PC-9 (cell line): Measurements from ENCODE around the gene TTI1. TPM values are rescaled to one million over a fixed set of nuclear protein-coding genes. Genes with fewer than 3 reads are reported as not detected.

Experiments
- BruUV-seq: library from RNA; stranded (reverse); fragments of 400-500 nt; replicated peaks from 2 replicates; lab custom pipeline; 2021; lab: Mats Ljungman, UMichigan
- CTCF ChIA-PET: fragments of 300-600 bp; sonication (Branson Sonifier 250); formaldehyde crosslinking; loops from one replicate; lab custom pipeline; 2022; ENCODE audit warnings: antibody characterized with exemption; lab: Charles Lee
- POLR2A ChIA-PET: fragments of 300-600 bp; sonication (Branson Sonifier 250); formaldehyde crosslinking; loops from one replicate; lab custom pipeline; 2022; ENCODE audit warnings: antibody characterized with exemption; ENCODE audit not compliant: unreplicated experiment; lab: Charles Lee
- DNase-seq, 2 experiments: peaks; one replicate each; pipeline versions ENCODE4 v3.0.0 to v3.0.0-alpha.2; 2015 to 2022; ENCODE audit warnings: mixed read lengths in 1 of 2
- H2AFZ ChIP-seq: fragments of 200-600 bp; sonication (generic); 2 replicates; pipeline ENCODE4 v1.8.1; 2017; ENCODE audit warnings: antibody characterized with exemption
- H3F3A ChIP-seq: fragments of 200-600 bp; sonication (generic); 2 replicates; pipeline ENCODE4 v1.8.1; 2017; ENCODE audit warnings: antibody characterized with exemption, mild to moderate bottlenecking, low read depth; ENCODE audit not compliant: insufficient read depth
- H3K27ac ChIP-seq: fragments of 200-600 bp; sonication (generic); 2 replicates; pipeline ENCODE4 v1.6.1; 2016; ENCODE audit warnings: mixed run types
- H3K27me3 ChIP-seq: fragments of 200-600 bp; sonication (generic); 2 replicates; pipeline ENCODE4 v1.6.1; 2016; ENCODE audit warnings: low read depth, mixed run types; ENCODE audit not compliant: insufficient read depth
- H3K36me3 ChIP-seq: fragments of 200-600 bp; sonication (generic); 2 replicates; pipeline ENCODE4 v1.6.1; 2016; ENCODE audit warnings: low read depth, mixed run types
- H3K4me1 ChIP-seq: fragments of 200-600 bp; sonication (generic); replicated peaks from 2 replicates; pipeline ENCODE4 v1.6.1; 2016; ENCODE audit warnings: mixed run types; ENCODE audit not compliant: insufficient read depth
- H3K4me2 ChIP-seq: fragments of 200-600 bp; sonication (generic); 2 replicates; pipeline ENCODE4 v1.6.1; 2017; ENCODE audit warnings: mixed run types
- H3K4me3 ChIP-seq: fragments of 200-600 bp; sonication (generic); 2 replicates; pipeline ENCODE4 v1.6.1; 2016; ENCODE audit warnings: mixed run types
- H3K79me2 ChIP-seq: fragments of 200-600 bp; sonication (generic); 2 replicates; pipeline ENCODE4 v1.6.1; 2017; ENCODE audit warnings: low read depth, mixed run types
- H3K9me2 ChIP-seq: fragments of 200-600 bp; sonication (generic); 2 replicates; pipeline ENCODE4 v1.8.1; 2017; ENCODE audit warnings: mild to moderate bottlenecking; ENCODE audit not compliant: insufficient read depth
- H3K9me3 ChIP-seq: fragments of 200-600 bp; sonication (generic); 2 replicates; pipeline ENCODE4 v1.8.1; 2016; ENCODE audit warnings: low read depth; ENCODE audit not compliant: insufficient read depth
- H4K20me1 ChIP-seq: fragments of 200-600 bp; sonication (generic); 2 replicates; pipeline ENCODE4 v1.8.1; 2017; ENCODE audit not compliant: insufficient read depth
- CTCF ChIP-seq: fragments of 200-600 bp; sonication (generic); conservative IDR thresholded peaks from 2 replicates; pipeline ENCODE4 v1.6.1; 2017; ENCODE audit warnings: mixed run types, antibody characterized with exemption, mild to moderate bottlenecking, moderate library complexity
- EZH2 ChIP-seq: fragments of 200-600 bp; sonication (generic); IDR thresholded peaks from 2 replicates; pipeline ENCODE4 v1.8.0; 2017; ENCODE audit warnings: antibody characterized with exemption, low read depth
- intact Hi-C: fragments of 100-400 bp; cut with micrococcal nuclease; formaldehyde crosslinking; loops from one replicate; pipeline ENCODE4 v1.10.0; 2022; ENCODE audit not compliant: unreplicated experiment
- total RNA-seq: library from RNA; stranded (reverse); gene quantifications from 2 replicates; pipeline ENCODE4 v1.2.3, GENCODE V29; 2021

The TTI1 gene
- total RNA-seq, 1 experiment from 2014 or later: 34.2 TPM

DNA sequence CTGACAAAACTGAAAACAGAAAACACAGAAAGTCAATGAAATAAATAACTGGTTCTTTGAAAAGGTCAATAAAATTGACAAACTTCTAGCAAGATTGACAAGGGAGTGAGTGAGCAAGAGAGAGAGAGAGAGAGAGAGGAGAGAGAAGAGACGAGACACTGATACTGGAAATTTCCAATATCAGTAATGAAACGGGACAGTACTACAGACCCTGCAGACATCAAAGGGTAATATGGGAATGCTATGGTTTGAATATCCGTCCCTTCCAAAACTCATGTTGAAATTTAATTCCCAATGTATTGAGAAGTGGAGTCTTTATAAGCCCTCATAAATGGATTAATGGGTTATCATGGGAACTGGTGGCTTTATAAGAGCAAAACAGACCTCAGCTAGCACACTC is 3.8 kb downstream of the TTI1 start:
- no peaks in the 10 kb centered on the region for H3F3A ChIP-seq
- peaks cover 23% of the 10 kb centered on the region for H3K4me1 ChIP-seq
- H2AFZ ChIP-seq: no peak overlapping the region
- H3K27me3 ChIP-seq: no peaks in the 10 kb centered on the region
- H3K79me2 ChIP-seq: peaks cover 93% of the 10 kb centered on the region
- no peak for DNase-seq
- TF ChIP-seq EZH2: no peak
- no peak for TF ChIP-seq CTCF
- H4K20me1 ChIP-seq: peaks cover 8% of the 10 kb centered on the region
- H3K9me3 ChIP-seq: no peaks in the 10 kb centered on the region
- BruUV-seq: no TSS peak
- ChIA-PET POLR2A (no interaction called here), CTCF (no interaction called here)
- no peaks in the 10 kb centered on the region; the same call in 1 of the 2 replicates for H3K36me3 ChIP-seq
- no peak overlapping the region for H3K4me2 ChIP-seq
- H3K4me3 ChIP-seq: no peak overlapping the region
- no peaks in the 10 kb centered on the region for H3K9me2 ChIP-seq
- H3K27ac ChIP-seq: no peak overlapping the region
- intact Hi-C loops: no loop called here

- Histone ChIP-seq H3K9me2 (no peaks in the 10 kb centered on the region), H4K20me1 (peaks cover 8% of the 10 kb centered on the region), H3K27ac (no peak overlapping the region), H3K27me3 (no peaks in the 10 kb centered on the region), H3F3A (no peaks in the 10 kb centered on the region), H3K9me3 (no peaks in the 10 kb centered on the region), H3K4me3 (no peak overlapping the region), H3K4me1 (no peaks in the 10 kb centered on the region), H3K4me2 (no peak overlapping the region), H3K36me3 (no peaks in the 10 kb centered on the region; the same call in 1 of the 2 replicates), H2AFZ (no peak overlapping the region), H3K79me2 (peaks cover 62% of the 10 kb centered on the region)
- no peak for DNase-seq
- ChIA-PET POLR2A (no interaction called here), CTCF (no interaction called here)
- BruUV-seq: no TSS peak
- intact Hi-C loops: no loop called here
- TF ChIP-seq CTCF: no peak
- TF ChIP-seq EZH2: no peak
Measured at GRCh38 chr20:38024496-38024895, 8.8 kb downstream of the TTI1 start.

- intact Hi-C loops: no loop called here
- BruUV-seq: no TSS peak
- DNase-seq: no peak
- TF ChIP-seq EZH2 (no peak), CTCF (no peak)
- Histone ChIP-seq H3K27me3 (no peaks in the 10 kb centered on the region), H3K9me2 (no peaks in the 10 kb centered on the region), H3K79me2 (peaks cover 51% of the 10 kb centered on the region), H3K4me2 (no peak overlapping the region), H3K4me3 (no peak overlapping the region), H4K20me1 (peaks cover 8% of the 10 kb centered on the region), H3K36me3 (peaks cover 9% of the 10 kb centered on the region; the same call in 1 of the 2 replicates), H3K9me3 (peaks cover 5% of the 10 kb centered on the region; the same call in 1 of the 2 replicates), H2AFZ (no peak overlapping the region), H3K4me1 (no peaks in the 10 kb centered on the region), H3F3A (no peaks in the 10 kb centered on the region), H3K27ac (no peak overlapping the region)
- ChIA-PET CTCF (no interaction called here), POLR2A (no interaction called here)
Measured at GRCh38 chr20:38023181-38024001, 9.9 kb downstream of the TTI1 start.
